ENCODE results near the gene BCCIP. TPM values are rescaled to one million over a fixed set of nuclear protein-coding genes. Genes with fewer than 3 reads are reported as not detected.

Gene BCCIP
- polyA plus RNA-seq, 1 donor from 2014 or later: 70.0 TPM

GRCh38 chr10:125846894-125847293 lies 23.5 kb downstream of the BCCIP start:
- no peaks in the 10 kb centered on the region for H3K27me3 Mint-ChIP-seq
- H3K9me3 Mint-ChIP-seq: no peaks in the 10 kb centered on the region
- H3K27ac Mint-ChIP-seq: no peak overlapping the region
- H3K4me1 Mint-ChIP-seq: peaks cover 0 to 2% (median 0%) of the 10 kb centered on the region in 3 donors
- no peak overlapping the region for H3K4me3 Mint-ChIP-seq
- H3K36me3 Mint-ChIP-seq: peaks cover 9% of the 10 kb centered on the region

GRCh38 chr10:125848371-125848770 lies 25.0 kb downstream of the BCCIP start:
- no peak overlapping the region for H3K27ac Mint-ChIP-seq
- no peaks in the 10 kb centered on the region for H3K9me3 Mint-ChIP-seq
- H3K36me3 Mint-ChIP-seq: peaks cover 9% of the 10 kb centered on the region
- H3K4me1 Mint-ChIP-seq: peaks cover 0 to 2% (median 0%) of the 10 kb centered on the region in 3 donors
- H3K4me3 Mint-ChIP-seq: no peak overlapping the region
- no peaks in the 10 kb centered on the region for H3K27me3 Mint-ChIP-seq

GRCh38 chr10:125848857-125849256 lies 25.5 kb downstream of the BCCIP start:
- H3K4me1 Mint-ChIP-seq: peaks cover 0 to 2% (median 0%) of the 10 kb centered on the region in 3 donors
- no peaks in the 10 kb centered on the region for H3K9me3 Mint-ChIP-seq
- H3K36me3 Mint-ChIP-seq: peaks cover 14% of the 10 kb centered on the region
- H3K27ac Mint-ChIP-seq: no peak overlapping the region
- H3K27me3 Mint-ChIP-seq: no peaks in the 10 kb centered on the region
- H3K4me3 Mint-ChIP-seq: no peak overlapping the region

GRCh38 chr10:125849448-125849847 lies 26.1 kb downstream of the BCCIP start:
- Mint-ChIP-seq H3K4me1 (peaks cover 0 to 2% (median 0%) of the 10 kb centered on the region in 3 donors), H3K27me3 (no peaks in the 10 kb centered on the region)

GRCh38 chr10:125850766-125851731 lies 27.7 kb downstream of the BCCIP start:
- H3K4me3 Mint-ChIP-seq: no peak overlapping the region
- no peaks in the 10 kb centered on the region for H3K27me3 Mint-ChIP-seq
- H3K9me3 Mint-ChIP-seq: no peaks in the 10 kb centered on the region
- H3K27ac Mint-ChIP-seq: no peak overlapping the region
- peaks cover 11% of the 10 kb centered on the region for H3K36me3 Mint-ChIP-seq
- peaks cover 0 to 2% (median 0%) of the 10 kb centered on the region in 3 donors for H3K4me1 Mint-ChIP-seq

More at GRCh38 chr10:125849448-125849847, 26.1 kb downstream of the BCCIP start:
- no peak overlapping the region for H3K27ac Mint-ChIP-seq
- no peak overlapping the region for H3K4me3 Mint-ChIP-seq
- H3K9me3 Mint-ChIP-seq: no peaks in the 10 kb centered on the region
- H3K36me3 Mint-ChIP-seq: peaks cover 15% of the 10 kb centered on the region

- no peak overlapping the region for H3K4me3 Mint-ChIP-seq
- no peak overlapping the region for H3K27ac Mint-ChIP-seq
- H3K36me3 Mint-ChIP-seq: peaks cover 6% of the 10 kb centered on the region
- H3K4me1 Mint-ChIP-seq: no peaks in the 10 kb centered on the region
- H3K9me3 Mint-ChIP-seq: no peaks in the 10 kb centered on the region
- no peaks in the 10 kb centered on the region for H3K27me3 Mint-ChIP-seq
These were observed 29.1 kb downstream of the BCCIP start for GRCh38 chr10:125852487-125852886.

GRCh38 chr10:125857185-125857760 lies 33.9 kb downstream of the BCCIP start:
- peaks cover 0 to 2% (median 0%) of the 10 kb centered on the region in 3 donors for H3K4me1 Mint-ChIP-seq

GRCh38 chr10:125859128-125859817 lies 35.9 kb downstream of the BCCIP start:
- peaks cover 0 to 2% (median 0%) of the 10 kb centered on the region in 3 donors for H3K4me1 Mint-ChIP-seq
- H3K27ac Mint-ChIP-seq: no peak overlapping the region
- no peak overlapping the region for H3K4me3 Mint-ChIP-seq
- no peaks in the 10 kb centered on the region for H3K9me3 Mint-ChIP-seq
- H3K27me3 Mint-ChIP-seq: no peaks in the 10 kb centered on the region
- peaks cover 2% of the 10 kb centered on the region for H3K36me3 Mint-ChIP-seq

More at GRCh38 chr10:125857185-125857760, 33.9 kb downstream of the BCCIP start:
- H3K27me3 Mint-ChIP-seq: no peaks in the 10 kb centered on the region
- no peak overlapping the region for H3K27ac Mint-ChIP-seq
- H3K9me3 Mint-ChIP-seq: no peaks in the 10 kb centered on the region
- H3K36me3 Mint-ChIP-seq: peaks cover 8% of the 10 kb centered on the region
- no peak overlapping the region for H3K4me3 Mint-ChIP-seq

- H3K27ac Mint-ChIP-seq: no peak overlapping the region
- peaks cover 0 to 2% (median 0%) of the 10 kb centered on the region in 3 donors for H3K4me1 Mint-ChIP-seq
- no peaks in the 10 kb centered on the region for H3K9me3 Mint-ChIP-seq
- no peak overlapping the region for H3K4me3 Mint-ChIP-seq
- peaks cover 2% of the 10 kb centered on the region for H3K36me3 Mint-ChIP-seq
- H3K27me3 Mint-ChIP-seq: no peaks in the 10 kb centered on the region
These were observed 41.8 kb downstream of the BCCIP start for GRCh38 chr10:125865120-125865519.

GRCh38 chr10:125866421-125867029 lies 43.2 kb downstream of the BCCIP start:
- Mint-ChIP-seq H3K27ac (no peak overlapping the region), H3K4me3 (no peak overlapping the region), H3K27me3 (no peaks in the 10 kb centered on the region), H3K36me3 (peaks cover 2% of the 10 kb centered on the region), H3K9me3 (no peaks in the 10 kb centered on the region), H3K4me1 (peaks cover 0 to 2% (median 0%) of the 10 kb centered on the region in 3 donors)

- Mint-ChIP-seq H3K27ac (no peak overlapping the region), H3K36me3 (no peaks in the 10 kb centered on the region), H3K27me3 (no peaks in the 10 kb centered on the region), H3K9me3 (no peaks in the 10 kb centered on the region), H3K4me3 (no peak overlapping the region), H3K4me1 (peaks cover 0 to 2% (median 0%) of the 10 kb centered on the region in 3 donors)
These were observed 45.1 kb downstream of the BCCIP start for GRCh38 chr10:125868372-125868975.

- Mint-ChIP-seq H3K27ac (no peak overlapping the region), H3K27me3 (no peaks in the 10 kb centered on the region), H3K9me3 (peaks cover 0 to 10% (median 0%) of the 10 kb centered on the region in 3 donors)
These were observed 48.0 kb downstream of the BCCIP start for GRCh38 chr10:125871338-125871737.

GRCh38 chr10:125878957-125879835 lies 55.9 kb downstream of the BCCIP start:
- peaks cover 0 to 18% (median 0%) of the 10 kb centered on the region in 3 donors for H3K9me3 Mint-ChIP-seq
- H3K27ac Mint-ChIP-seq: peak overlapping the region in 1 of 3 donors; percentile 46
- H3K36me3 Mint-ChIP-seq: peaks cover 28% of the 10 kb centered on the region
- H3K4me3 Mint-ChIP-seq: no peak overlapping the region
- no peaks in the 10 kb centered on the region for H3K27me3 Mint-ChIP-seq
- H3K4me1 Mint-ChIP-seq: no peaks in the 10 kb centered on the region

More at GRCh38 chr10:125871338-125871737, 48.0 kb downstream of the BCCIP start:
- Mint-ChIP-seq H3K4me1 (peaks cover 0 to 2% (median 0%) of the 10 kb centered on the region in 3 donors), H3K36me3 (peaks cover 21% of the 10 kb centered on the region), H3K4me3 (no peak overlapping the region)
